ENCODE results near the gene ZNF770. TPM values are rescaled to one million over a fixed set of nuclear protein-coding genes. Genes with fewer than 3 reads are reported as not detected.
"Not testable (repeated sequence)": the region's sequence is repeated elsewhere in the genome, so short reads cannot be mapped to it uniquely, and the experiment has no call there.

Gene ZNF770
- polyA plus RNA-seq, 2 donors, result 19.2 to 19.8 TPM

DNA sequence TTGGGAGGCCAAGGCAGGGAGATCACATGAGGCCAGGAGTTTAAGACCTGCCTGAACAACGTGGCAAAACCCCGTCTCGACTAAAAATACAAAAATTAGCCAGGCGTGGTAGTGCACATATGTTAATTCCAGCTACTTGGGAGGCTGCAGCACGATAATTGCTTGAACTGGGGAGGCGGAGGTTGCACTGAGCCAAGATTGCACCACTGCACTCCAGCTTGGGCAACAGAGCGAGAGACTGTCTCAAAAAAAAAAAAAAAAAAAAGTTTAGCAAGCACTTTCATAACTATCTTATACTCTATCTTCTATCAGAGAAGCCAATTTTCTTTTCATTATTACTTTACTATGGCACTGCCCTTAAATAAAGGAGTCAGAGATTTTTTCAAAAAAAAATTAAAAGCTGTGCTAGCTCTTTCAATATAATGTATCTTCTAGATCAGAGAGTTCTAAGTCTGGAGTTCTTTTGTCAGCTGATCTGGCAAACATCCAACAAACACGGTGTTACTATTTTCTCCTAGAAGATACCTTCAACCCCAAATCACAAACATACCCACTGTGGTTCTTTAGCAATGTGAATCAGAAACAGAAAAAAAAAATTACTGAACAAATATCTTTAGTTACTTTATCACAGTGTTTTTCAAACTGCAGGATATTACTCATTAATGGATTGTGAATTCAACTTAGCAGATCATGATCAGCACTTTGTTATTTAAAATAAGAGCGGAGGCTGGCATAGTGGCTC, 3.0 kb downstream of the ZNF770 start:
- Histone ChIP-seq H3K4me1 (ENCODE audit: control insufficient read depth in 2 of 2, insufficient read depth in 2 of 2, low read length in 1 of 2) (peaks cover 2% of the 10 kb centered on the region in 2 donors), H3K36me3 (ENCODE audit: control insufficient read depth in 2 of 2, insufficient read depth in 2 of 2, low read length in 1 of 2) (peaks cover 0 to 7% of the 10 kb centered on the region in 2 donors), H3K27me3 (ENCODE audit: control insufficient read depth in 1 of 2, insufficient read depth in 2 of 2, low read length in 2 of 2) (no peaks in the 10 kb centered on the region), H3K27ac (ENCODE audit: low read depth in 2 of 2, low read length in 1 of 2) (peak overlapping the region in 1 of 2 donors; percentile 10), H3K9me3 (ENCODE audit: control insufficient read depth in 2 of 2, insufficient read depth in 1 of 2, low read depth in 1 of 2, low read length in 1 of 2) (no peaks in the 10 kb centered on the region), H3K4me3 (ENCODE audit: low read depth in 1 of 2, low read length in 2 of 2) (peak overlapping the region in 1 of 2 donors; percentile 26)
- WGBS, 2 donors, result 65 to 69% methylated on average over 9 of the region's 9 CpGs

DNA sequence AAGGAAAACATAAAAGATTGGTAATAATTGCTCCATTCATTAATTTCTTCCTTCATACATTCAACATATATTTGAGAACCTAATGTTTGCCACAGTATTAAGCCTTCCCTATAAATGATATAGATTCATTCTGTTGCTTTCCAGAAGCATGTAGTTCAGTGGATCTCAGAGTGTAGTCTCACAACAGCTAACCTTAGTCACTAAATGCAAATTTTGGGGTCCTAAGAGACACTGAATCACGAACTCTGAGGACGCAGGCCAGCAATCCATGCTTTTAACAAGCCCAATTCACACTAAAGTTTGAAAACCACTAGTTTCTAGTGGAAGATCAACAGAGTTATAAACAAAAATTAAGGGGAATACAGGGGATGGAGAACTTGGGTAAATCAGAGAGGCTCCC, 11.3 kb downstream of the ZNF770 start:
- Histone ChIP-seq H3K9me3 (ENCODE audit: control insufficient read depth in 2 of 2, insufficient read depth in 1 of 2, low read depth in 1 of 2, low read length in 1 of 2) (no peaks in the 10 kb centered on the region), H3K27me3 (ENCODE audit: control insufficient read depth in 1 of 2, insufficient read depth in 2 of 2, low read length in 2 of 2) (no peaks in the 10 kb centered on the region), H3K36me3 (ENCODE audit: control insufficient read depth in 2 of 2, insufficient read depth in 2 of 2, low read length in 1 of 2) (no peaks in the 10 kb centered on the region), H3K27ac (ENCODE audit: low read depth in 2 of 2, low read length in 1 of 2) (no peak overlapping the region), H3K4me3 (ENCODE audit: low read depth in 1 of 2, low read length in 2 of 2) (no peak overlapping the region), H3K4me1 (ENCODE audit: control insufficient read depth in 2 of 2, insufficient read depth in 2 of 2, low read length in 1 of 2) (no peaks in the 10 kb centered on the region)
- WGBS, 2 donors, result 87 to 93% methylated on average over 2 of the region's 2 CpGs

- H3K27me3 ChIP-seq (ENCODE audit: control insufficient read depth in 1 of 2, insufficient read depth in 2 of 2, low read length in 2 of 2), result no peaks in the 10 kb centered on the region
- no peak overlapping the region for H3K4me3 ChIP-seq (ENCODE audit: low read depth in 1 of 2, low read length in 2 of 2)
- 86 to 91% methylated on average over 2 of the region's 2 CpGs for WGBS, 2 donors
- H3K9me3 ChIP-seq (ENCODE audit: control insufficient read depth in 2 of 2, insufficient read depth in 1 of 2, low read depth in 1 of 2, low read length in 1 of 2), result no peaks in the 10 kb centered on the region
- H3K27ac ChIP-seq (ENCODE audit: low read depth in 2 of 2, low read length in 1 of 2), result no peak overlapping the region
- H3K36me3 ChIP-seq (ENCODE audit: control insufficient read depth in 2 of 2, insufficient read depth in 2 of 2, low read length in 1 of 2), result no peaks in the 10 kb centered on the region
- H3K4me1 ChIP-seq (ENCODE audit: control insufficient read depth in 2 of 2, insufficient read depth in 2 of 2, low read length in 1 of 2), result no peaks in the 10 kb centered on the region
These were observed 12.0 kb downstream of the ZNF770 start for GRCh38 chr15:34976073-34976472.

- no peak overlapping the region for H3K4me3 ChIP-seq (ENCODE audit: low read depth in 1 of 2, low read length in 2 of 2)
- H3K27ac ChIP-seq (ENCODE audit: low read depth in 2 of 2, low read length in 1 of 2), result no peak overlapping the region
- no peaks in the 10 kb centered on the region for H3K9me3 ChIP-seq (ENCODE audit: control insufficient read depth in 2 of 2, insufficient read depth in 1 of 2, low read depth in 1 of 2, low read length in 1 of 2)
- no peaks in the 10 kb centered on the region for H3K36me3 ChIP-seq (ENCODE audit: control insufficient read depth in 2 of 2, insufficient read depth in 2 of 2, low read length in 1 of 2)
- H3K27me3 ChIP-seq (ENCODE audit: control insufficient read depth in 1 of 2, insufficient read depth in 2 of 2, low read length in 2 of 2), result no peaks in the 10 kb centered on the region
- H3K4me1 ChIP-seq (ENCODE audit: control insufficient read depth in 2 of 2, insufficient read depth in 2 of 2, low read length in 1 of 2), result no peaks in the 10 kb centered on the region
- 85 to 92% methylated on average over 2 of the region's 2 CpGs for WGBS, 2 donors
These were observed 14.6 kb downstream of the ZNF770 start for GRCh38 chr15:34973512-34973911.

DNA sequence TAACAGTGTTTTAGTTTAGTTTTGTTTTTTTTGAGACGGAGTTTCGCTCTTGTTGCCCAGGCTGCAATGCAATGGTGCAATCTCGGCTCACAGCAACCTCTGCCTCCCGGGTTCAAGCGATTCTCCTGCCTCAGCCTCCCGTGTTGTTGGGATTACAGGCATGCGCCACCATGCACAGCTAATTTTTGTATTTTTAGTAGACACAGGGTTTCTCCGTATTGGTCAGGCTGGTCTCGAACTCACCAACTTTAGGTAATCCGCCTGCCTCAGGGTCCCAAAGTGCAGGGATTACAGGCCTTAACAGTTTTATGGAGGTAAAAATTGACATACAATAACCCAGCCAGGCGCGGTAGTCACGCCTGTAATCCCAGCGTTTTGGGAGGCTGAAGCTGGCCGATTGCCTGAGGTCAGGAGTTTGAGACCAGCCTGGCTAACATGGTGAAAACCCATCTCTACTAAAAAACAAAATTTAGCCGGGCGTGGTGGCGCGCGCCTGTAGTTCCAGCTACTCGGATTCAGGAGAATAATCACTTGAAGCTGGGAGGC, 17.9 kb downstream of the ZNF770 start:
- Histone ChIP-seq H3K27ac (ENCODE audit: low read depth in 2 of 2, low read length in 1 of 2) (peak overlapping the region; percentile 9 to 79), H3K4me3 (ENCODE audit: low read depth in 1 of 2, low read length in 2 of 2) (peak overlapping the region; percentile 94)
- not testable (repeated sequence) for H3K36me3 ChIP-seq (ENCODE audit: control insufficient read depth in 2 of 2, insufficient read depth in 2 of 2, low read length in 1 of 2); H3K9me3 ChIP-seq (ENCODE audit: control insufficient read depth in 2 of 2, insufficient read depth in 1 of 2, low read depth in 1 of 2, low read length in 1 of 2); H3K4me1 ChIP-seq (ENCODE audit: control insufficient read depth in 2 of 2, insufficient read depth in 2 of 2, low read length in 1 of 2); H3K27me3 ChIP-seq (ENCODE audit: control insufficient read depth in 1 of 2, insufficient read depth in 2 of 2, low read length in 2 of 2)
- WGBS, 2 donors, result 69% methylated on average over 21 of the region's 21 CpGs

- H3K27ac ChIP-seq (ENCODE audit: low read depth in 2 of 2, low read length in 1 of 2), result peak within 1 kb of the TSS; percentile 79 to 91
- WGBS, 2 donors, result 0% methylated on average over 44 of the region's 44 CpGs
These were observed 18.6 kb downstream of the ZNF770 start, which contains the start of gene AQR for GRCh38 chr15:34969340-34970097. Gene AQR, minus strand, starts transcription at chr15:34969742. Its CDS starts 129 bp downstream, at chr15:34969613.

GRCh38 chr15:34964277-34964676, 23.8 kb downstream of the ZNF770 start:
- Histone ChIP-seq H3K27me3 (ENCODE audit: control insufficient read depth in 1 of 2, insufficient read depth in 2 of 2, low read length in 2 of 2) (no peaks in the 10 kb centered on the region), H3K4me1 (ENCODE audit: control insufficient read depth in 2 of 2, insufficient read depth in 2 of 2, low read length in 1 of 2) (no peaks in the 10 kb centered on the region), H3K36me3 (ENCODE audit: control insufficient read depth in 2 of 2, insufficient read depth in 2 of 2, low read length in 1 of 2) (peaks cover 2 to 3% of the 10 kb centered on the region in 2 donors), H3K4me3 (ENCODE audit: low read depth in 1 of 2, low read length in 2 of 2) (no peak overlapping the region), H3K9me3 (ENCODE audit: control insufficient read depth in 2 of 2, insufficient read depth in 1 of 2, low read depth in 1 of 2, low read length in 1 of 2) (no peaks in the 10 kb centered on the region), H3K27ac (ENCODE audit: low read depth in 2 of 2, low read length in 1 of 2) (no peak overlapping the region)
- whole genome bisulfite sequencing, 2 donors, result 85 to 88% methylated on average over 2 of the region's 2 CpGs

More at GRCh38 chr15:34969340-34970097, 18.6 kb downstream of the ZNF770 start, which contains the start of gene AQR:
- H3K9me3 ChIP-seq (ENCODE audit: control insufficient read depth in 2 of 2, insufficient read depth in 1 of 2, low read depth in 1 of 2, low read length in 1 of 2), result no peaks in the 10 kb centered on the region
- H3K4me1 ChIP-seq (ENCODE audit: control insufficient read depth in 2 of 2, insufficient read depth in 2 of 2, low read length in 1 of 2), result no peaks in the 10 kb centered on the region
- no peaks in the 10 kb centered on the region for H3K36me3 ChIP-seq (ENCODE audit: control insufficient read depth in 2 of 2, insufficient read depth in 2 of 2, low read length in 1 of 2)
- H3K4me3 ChIP-seq (ENCODE audit: low read depth in 1 of 2, low read length in 2 of 2), result peak within 1 kb of the TSS; percentile 94
- no peaks in the 10 kb centered on the region for H3K27me3 ChIP-seq (ENCODE audit: control insufficient read depth in 1 of 2, insufficient read depth in 2 of 2, low read length in 2 of 2)

DNA sequence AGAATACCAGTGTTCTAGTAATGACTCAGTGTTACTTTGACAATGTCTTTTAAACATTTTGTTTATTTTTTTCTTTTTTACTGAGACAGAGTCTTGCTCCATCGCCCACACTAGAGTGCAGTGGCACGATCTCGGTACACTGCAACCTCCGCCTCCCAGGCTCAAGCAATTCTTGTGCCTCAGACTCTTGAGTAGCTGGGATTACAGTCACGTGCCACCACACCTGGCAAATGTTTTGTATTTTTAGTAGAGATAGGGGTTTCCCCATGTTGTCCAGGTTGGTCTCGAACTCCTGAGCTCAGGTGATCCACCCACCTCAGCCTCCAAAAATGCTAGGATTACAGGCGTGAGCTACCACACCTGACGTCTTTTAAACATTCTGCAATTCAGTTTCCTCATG, 34.2 kb downstream of the ZNF770 start:
- H3K27ac ChIP-seq (ENCODE audit: low read depth in 2 of 2, low read length in 1 of 2), result no peak overlapping the region
- H3K36me3 ChIP-seq (ENCODE audit: control insufficient read depth in 2 of 2, insufficient read depth in 2 of 2, low read length in 1 of 2), result no peaks in the 10 kb centered on the region
- H3K27me3 ChIP-seq (ENCODE audit: control insufficient read depth in 1 of 2, insufficient read depth in 2 of 2, low read length in 2 of 2), result no peaks in the 10 kb centered on the region
- no peak overlapping the region for H3K4me3 ChIP-seq (ENCODE audit: low read depth in 1 of 2, low read length in 2 of 2)
- no peaks in the 10 kb centered on the region for H3K9me3 ChIP-seq (ENCODE audit: control insufficient read depth in 2 of 2, insufficient read depth in 1 of 2, low read depth in 1 of 2, low read length in 1 of 2)
- 83 to 89% methylated on average over 8 of the region's 8 CpGs for WGBS, 2 donors
- no peaks in the 10 kb centered on the region for H3K4me1 ChIP-seq (ENCODE audit: control insufficient read depth in 2 of 2, insufficient read depth in 2 of 2, low read length in 1 of 2)

DNA sequence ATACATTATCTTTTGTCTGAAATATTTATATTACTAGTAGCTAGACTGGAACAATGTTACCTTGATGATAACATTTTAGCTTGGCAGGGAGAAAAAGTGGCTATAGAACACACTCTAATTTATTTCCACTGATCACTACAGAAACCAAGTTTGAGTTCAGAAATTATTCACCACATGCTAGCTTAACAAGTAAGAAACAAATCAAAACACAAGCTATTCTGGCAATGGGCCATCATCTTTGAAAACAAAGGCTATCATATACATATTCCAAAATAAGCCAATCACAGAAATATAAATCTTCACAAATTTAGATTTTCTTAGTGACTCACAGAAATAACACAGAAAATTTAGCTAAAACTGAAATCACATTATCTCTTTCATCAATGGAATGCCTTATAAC, 35.6 kb downstream of the ZNF770 start:
- H3K4me3 ChIP-seq (ENCODE audit: low read depth in 1 of 2, low read length in 2 of 2), result no peak overlapping the region
- H3K36me3 ChIP-seq (ENCODE audit: control insufficient read depth in 2 of 2, insufficient read depth in 2 of 2, low read length in 1 of 2), result no peaks in the 10 kb centered on the region
- no peaks in the 10 kb centered on the region for H3K4me1 ChIP-seq (ENCODE audit: control insufficient read depth in 2 of 2, insufficient read depth in 2 of 2, low read length in 1 of 2)
- H3K27ac ChIP-seq (ENCODE audit: low read depth in 2 of 2, low read length in 1 of 2), result no peak overlapping the region
- no peaks in the 10 kb centered on the region for H3K27me3 ChIP-seq (ENCODE audit: control insufficient read depth in 1 of 2, insufficient read depth in 2 of 2, low read length in 2 of 2)
- no peaks in the 10 kb centered on the region for H3K9me3 ChIP-seq (ENCODE audit: control insufficient read depth in 2 of 2, insufficient read depth in 1 of 2, low read depth in 1 of 2, low read length in 1 of 2)

All from esophagus (tissue), 2 donors.